SK-N-DZ (cell line): ENCODE results near the gene MNDA. TPM values are rescaled to one million over a fixed set of nuclear protein-coding genes. Genes with fewer than 3 reads are reported as not detected.

Experiments
- DNase-seq: peaks from one replicate; pipeline ENCODE4 v3.0.0-alpha.2; 2015; ENCODE audit warnings: low spot score
- polyA plus RNA-seq, 2 experiments: library from polyadenylated mRNA; depleted of rRNA; stranded (reverse); fragments of >200 nt; gene quantifications; 2 replicates each; pipeline ENCODE4 v1.2.3, GENCODE V29; 2014

The MNDA gene
- polyA plus RNA-seq (2014; cell fraction: cytosol; rRNA removed), result not detected in 2 replicates
- not detected in 2 replicates for polyA plus RNA-seq (2014; cell fraction: nucleus; rRNA removed)

DNA sequence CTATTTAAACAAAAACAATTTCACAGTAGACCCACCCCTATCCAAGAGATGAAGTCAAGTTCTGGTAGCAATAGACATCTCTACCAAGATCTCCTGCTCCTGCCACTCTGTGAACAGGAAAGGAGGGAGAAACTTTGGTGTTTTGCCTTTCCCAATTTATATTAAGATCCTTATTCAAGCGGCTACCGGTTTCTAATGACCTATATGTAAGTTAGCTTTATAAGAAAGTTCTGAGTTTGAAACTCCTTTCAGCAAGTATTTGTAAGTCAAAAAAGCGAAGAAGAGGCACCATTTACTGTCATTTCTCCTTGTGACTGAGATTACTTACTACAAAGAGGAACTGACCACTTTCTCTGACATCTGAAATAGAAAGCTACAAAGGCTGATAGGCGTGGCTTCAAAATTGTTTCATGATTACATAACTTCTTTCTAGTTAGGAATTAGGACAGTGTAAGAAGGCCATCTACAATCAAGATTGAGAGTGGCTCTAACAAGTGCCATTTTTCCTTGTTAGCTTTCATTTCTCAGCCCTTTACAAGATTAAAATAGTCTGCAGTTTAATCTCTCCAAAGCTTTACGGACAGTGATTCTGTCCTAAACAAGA lies at the start of gene MNDA:
TSS of gene MNDA (plus strand) at position 448 of the 604 bp plus-strand sequence. CDS start 10,803 bp downstream, outside the sequence.
- no peak for DNase-seq

- no peak for DNase-seq
These were observed 37.5 kb upstream of the MNDA start for GRCh38 chr1:158793604-158794003.

DNA sequence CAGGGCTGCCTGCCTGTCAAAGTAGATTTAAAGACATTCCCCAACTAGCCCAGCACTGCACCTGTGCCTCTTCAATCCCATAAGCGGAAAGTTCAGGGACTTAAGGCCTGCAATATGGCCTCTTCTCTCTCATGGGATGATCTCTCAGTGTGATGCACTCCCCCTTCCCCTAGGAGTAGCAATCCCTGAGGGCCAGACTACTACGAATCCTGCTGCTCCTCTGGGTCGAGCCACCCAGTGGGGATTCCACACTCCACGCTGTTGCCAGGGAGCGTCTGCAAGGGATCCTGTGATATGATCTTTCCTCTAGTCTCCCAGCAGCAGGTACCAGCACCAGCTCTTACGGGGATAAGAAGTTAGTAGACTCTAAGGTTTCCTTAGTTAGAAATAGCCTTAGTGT lies 36.9 kb upstream of the MNDA start:
- no peak for DNase-seq

DNA sequence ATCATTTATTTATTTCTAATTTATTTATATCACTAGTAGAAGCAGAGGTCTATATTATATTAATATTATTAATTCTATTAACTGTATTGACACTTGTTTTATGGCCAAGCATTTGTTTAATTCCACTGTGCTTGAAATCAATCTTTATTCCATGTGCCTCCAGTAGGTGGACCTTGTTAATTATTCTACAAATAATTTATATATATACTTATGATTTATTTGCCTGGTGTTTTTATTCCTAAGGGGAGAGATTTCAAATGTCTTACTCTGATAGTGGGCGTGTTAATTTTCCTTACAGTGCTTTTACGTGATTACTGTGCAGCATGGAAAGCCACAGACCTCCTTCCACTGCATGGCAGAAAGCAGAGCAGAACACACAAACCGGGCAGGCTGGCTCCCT lies 32.6 kb upstream of the MNDA start:
- no peak for DNase-seq

DNA sequence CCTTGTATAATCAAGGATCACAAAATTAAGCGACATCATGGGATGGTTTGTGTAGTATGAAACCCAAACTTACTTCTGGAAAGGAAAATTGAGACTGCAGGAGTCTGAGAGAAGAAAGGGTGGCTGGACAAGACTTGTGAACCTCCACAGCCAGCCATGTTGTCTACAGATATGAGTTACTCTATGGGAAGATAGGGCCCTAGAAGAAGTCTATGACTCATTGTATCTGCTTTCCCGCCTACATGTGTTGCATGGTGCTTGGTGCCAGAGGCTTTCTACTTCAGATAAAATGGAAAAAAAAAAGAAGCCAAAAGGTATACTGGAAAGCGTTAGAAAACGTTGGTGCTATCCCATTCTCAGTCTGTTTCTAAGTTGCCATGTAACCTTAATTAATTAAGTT lies 31.5 kb upstream of the MNDA start:
- DNase-seq, result no peak

- no peak for DNase-seq
These were observed 30.6 kb upstream of the MNDA start for GRCh38 chr1:158800526-158800925.

DNA sequence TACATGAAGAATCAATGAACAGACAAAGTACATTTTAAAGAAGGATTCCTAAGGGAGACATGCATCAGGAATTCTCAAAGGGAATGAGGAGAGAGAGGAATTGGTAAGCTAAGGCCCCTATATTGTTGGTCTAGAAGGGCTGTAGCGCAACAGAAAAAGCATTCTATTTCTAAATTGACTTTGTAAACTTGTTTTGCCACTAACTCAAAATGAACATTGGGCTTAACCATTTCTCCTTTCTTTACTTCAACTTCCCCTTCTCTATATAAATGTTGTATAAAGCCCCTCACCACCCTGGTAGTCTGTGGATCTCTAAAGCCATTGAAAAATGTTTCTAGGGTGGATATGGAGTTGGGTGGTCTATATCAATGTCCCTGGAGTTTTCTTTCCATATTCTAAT lies 29.8 kb upstream of the MNDA start:
- no peak for DNase-seq

DNA sequence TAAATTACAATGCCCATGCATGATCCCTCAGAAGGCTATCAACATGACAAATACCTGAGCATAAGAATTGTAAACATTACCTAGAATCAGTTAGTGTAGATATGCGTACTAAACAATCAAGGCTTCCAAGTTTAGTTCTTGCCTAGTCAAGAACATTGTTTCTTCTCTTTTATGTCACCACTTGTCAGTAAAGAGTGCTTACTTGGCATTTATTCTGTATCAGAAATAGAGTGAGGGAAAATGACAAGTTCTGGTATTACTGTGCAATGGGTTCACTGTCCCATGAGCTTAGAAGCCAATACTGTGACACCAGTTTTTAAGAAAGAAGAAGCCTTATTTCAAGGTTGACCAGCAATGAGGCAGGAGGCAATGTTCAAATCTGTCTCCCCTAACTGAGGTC lies 27.5 kb upstream of the MNDA start:
- DNase-seq, result no peak

DNA sequence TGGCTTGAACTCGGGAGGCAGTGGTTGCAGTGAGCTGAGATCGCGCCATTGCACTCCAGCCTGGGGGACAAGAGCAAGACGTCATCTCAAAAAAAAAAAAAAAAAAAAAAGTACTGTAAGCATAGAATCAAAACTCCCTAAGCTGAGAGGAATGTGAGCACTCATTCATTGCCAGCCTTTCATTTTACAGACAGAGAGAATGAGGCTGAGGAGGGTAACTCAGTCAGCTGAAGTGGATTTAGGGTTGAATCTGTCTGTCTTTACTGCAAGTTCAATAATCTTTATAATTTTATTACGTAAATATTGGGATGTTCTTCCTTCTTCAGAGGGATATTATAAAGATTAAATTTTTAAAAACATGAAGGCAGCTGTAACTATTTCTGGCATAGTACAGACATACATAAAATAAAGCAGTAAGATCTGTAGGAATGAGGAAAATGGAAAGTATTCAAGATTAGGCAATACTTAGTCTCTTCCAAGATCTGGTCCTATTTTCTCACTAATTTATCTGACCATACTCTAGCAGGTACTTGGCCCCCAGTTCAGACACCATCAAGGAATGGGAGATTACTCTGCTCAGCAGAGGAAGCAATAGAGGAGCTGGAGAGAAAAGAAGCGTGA lies 24.1 kb upstream of the MNDA start:
- DNase-seq, result no peak

DNA sequence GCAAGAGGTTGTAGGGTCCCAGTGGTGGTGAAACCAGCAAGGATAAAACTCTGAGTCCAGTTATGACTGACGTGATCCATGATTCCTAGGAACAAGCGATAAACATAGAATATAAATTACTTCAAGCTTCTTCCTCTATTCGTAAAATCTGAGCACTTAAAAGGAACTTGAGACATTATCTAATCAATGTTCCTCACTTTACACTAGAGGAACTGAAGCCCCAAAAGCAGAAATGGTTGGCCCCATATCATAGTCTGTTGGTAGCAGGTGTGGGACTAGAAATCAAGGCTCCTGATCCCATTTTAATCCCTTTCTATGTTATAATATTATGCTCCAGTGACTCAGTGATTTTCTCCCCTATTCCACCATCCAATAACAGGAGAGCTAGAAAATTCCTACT lies 21.9 kb upstream of the MNDA start:
- DNase-seq, result no peak

- no peak for DNase-seq
These were observed 21.3 kb upstream of the MNDA start for GRCh38 chr1:158809862-158810261.

DNA sequence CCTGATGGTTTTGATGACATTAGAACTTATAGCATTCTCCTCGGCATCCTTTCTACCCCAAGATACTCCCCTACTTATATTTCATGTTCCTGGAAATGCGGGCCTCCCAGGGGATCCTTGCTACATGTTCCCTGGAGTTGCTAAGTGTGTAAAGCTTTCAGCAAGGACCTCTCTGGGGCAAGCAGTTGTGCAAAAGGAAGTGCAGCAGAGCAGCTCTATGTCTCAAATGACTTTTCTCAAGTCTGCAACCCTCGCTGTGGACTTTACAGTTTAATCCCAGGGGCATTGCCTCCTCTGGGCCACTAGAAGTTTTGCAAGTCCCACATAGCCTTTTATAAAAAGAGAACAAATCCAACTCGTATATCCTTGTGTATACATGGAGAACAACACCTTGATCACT lies 20.8 kb upstream of the MNDA start:
- DNase-seq, result no peak

GRCh38 chr1:158812336-158812735 lies 18.8 kb upstream of the MNDA start:
- no peak for DNase-seq

DNA sequence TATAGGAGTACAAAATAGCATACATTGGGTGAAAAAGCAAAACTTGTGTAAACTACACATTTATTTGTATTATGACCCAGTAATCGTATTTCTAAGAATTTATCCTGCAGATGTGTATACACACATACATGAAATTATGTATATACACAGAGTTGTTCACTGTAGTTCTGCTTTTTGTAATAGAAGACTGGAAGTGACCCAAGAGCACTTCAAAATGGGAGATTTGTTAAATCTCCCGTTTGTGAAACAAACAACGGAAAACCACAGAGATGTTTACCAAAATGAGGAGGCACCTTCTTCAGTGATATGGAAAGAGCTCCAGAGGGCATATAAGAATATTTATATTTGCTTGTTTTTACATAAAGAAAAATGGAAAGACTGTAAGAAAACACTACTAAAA lies 18.0 kb upstream of the MNDA start:
- no peak for DNase-seq

DNA sequence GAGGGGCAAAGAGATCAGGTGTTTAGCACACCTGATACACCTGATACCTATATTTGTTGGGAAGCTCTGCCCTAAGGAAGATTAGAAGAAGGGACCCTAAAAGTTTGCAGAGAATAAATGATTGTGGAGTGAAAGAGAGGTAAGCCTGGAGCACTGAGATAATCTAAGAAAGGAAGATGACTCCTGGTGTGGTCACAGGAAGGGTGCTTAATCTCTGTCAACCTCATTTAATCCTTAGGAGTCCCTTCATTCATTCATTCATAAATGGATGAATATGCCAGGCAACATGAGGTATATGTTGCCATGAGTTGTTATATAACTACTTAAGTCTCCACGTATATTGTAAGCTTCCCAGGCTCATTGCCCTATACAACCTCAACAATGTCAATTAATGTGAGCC lies 16.2 kb upstream of the MNDA start:
- no peak for DNase-seq

- DNase-seq, result no peak
These were observed 12.6 kb upstream of the MNDA start for GRCh38 chr1:158818560-158818959.

- no peak for DNase-seq
These were observed 12.1 kb upstream of the MNDA start for GRCh38 chr1:158818975-158819431.

GRCh38 chr1:158819461-158820443 lies 11.4 kb upstream of the MNDA start:
- DNase-seq, result no peak

GRCh38 chr1:158821723-158822122 lies 9.4 kb upstream of the MNDA start:
- no peak for DNase-seq

- DNase-seq, result no peak
These were observed 975 bp upstream of the MNDA start for GRCh38 chr1:158830074-158830677.

DNA sequence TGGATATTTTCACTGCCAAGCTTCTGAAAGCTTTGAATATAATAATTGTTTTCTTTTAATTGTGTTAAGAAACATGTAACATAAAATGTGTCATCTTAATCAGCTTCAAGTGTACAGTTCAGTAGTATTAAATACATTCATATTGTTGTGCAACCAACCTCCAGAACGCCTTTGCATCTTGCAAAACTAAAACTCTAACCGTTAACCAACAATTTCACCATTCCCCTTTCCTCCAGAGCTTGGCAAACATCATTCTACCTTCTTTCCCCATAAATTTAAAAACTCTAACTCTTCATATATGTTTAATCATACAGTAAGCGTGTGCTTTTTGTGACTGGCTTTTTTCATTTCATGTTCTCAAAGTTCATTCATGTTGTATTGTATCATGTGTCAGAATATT lies 2.1 kb downstream of the MNDA start:
- no peak for DNase-seq

GRCh38 chr1:158836038-158836437 lies 4.9 kb downstream of the MNDA start:
- no peak for DNase-seq
